HepG2 (cell line): Measurements from ENCODE around the gene AHNAK. TPM values are rescaled to one million over a fixed set of nuclear protein-coding genes. Genes with fewer than 3 reads are reported as not detected.

Source experiments
- ATF1 ChIP-seq: IDR thresholded peaks from 2 replicates; pipeline ENCODE4 v1.6.1; 2016; ENCODE audit warnings: mild to moderate bottlenecking, control low read depth
- BATF2 ChIP-seq: sonication (generic); formaldehyde crosslinking; IDR thresholded peaks from 2 replicates; pipeline ENCODE4 v1.8.0; 2022; ENCODE audit warnings: mild to moderate bottlenecking, missing genetic modification reagents, moderate library complexity
- EED ChIP-seq: sonication (generic); formaldehyde crosslinking; IDR thresholded peaks from 2 replicates; pipeline ENCODE4 v1.5.0; 2020; ENCODE audit warnings: mild to moderate bottlenecking, missing genetic modification reagents
- FUBP1 ChIP-seq: sonication (generic); formaldehyde crosslinking; IDR thresholded peaks from 2 replicates; pipeline ENCODE4 v1.5.1; 2020; ENCODE audit warnings: missing genetic modification reagents, mild to moderate bottlenecking, borderline replicate concordance
- GFI1 ChIP-seq: sonication (generic); formaldehyde crosslinking; IDR thresholded peaks from 2 replicates; pipeline ENCODE4 v1.5.0; 2020; ENCODE audit warnings: missing genetic modification reagents, mild to moderate bottlenecking, borderline replicate concordance
- GTF3A ChIP-seq: sonication (generic); formaldehyde crosslinking; conservative IDR thresholded peaks from 2 replicates; pipeline ENCODE4 v1.4.0; 2020; ENCODE audit warnings: mild to moderate bottlenecking, missing genetic modification reagents
- IKZF4 ChIP-seq: sonication (generic); formaldehyde crosslinking; IDR thresholded peaks from 2 replicates; pipeline ENCODE4 v1.5.1; 2020; ENCODE audit warnings: borderline replicate concordance, mild to moderate bottlenecking, low read depth, missing genetic modification reagents; ENCODE audit errors: not compliant biosample characterization
- IRX3 ChIP-seq: sonication (generic); formaldehyde crosslinking; IDR thresholded peaks from 2 replicates; pipeline ENCODE4 v1.8.1; 2023; ENCODE audit warnings: mild to moderate bottlenecking, low read depth, missing genetic modification reagents, borderline replicate concordance
- MED1 ChIP-seq: sonication (generic); formaldehyde crosslinking; IDR thresholded peaks from 2 replicates; pipeline ENCODE4 v1.4.0; 2020; ENCODE audit warnings: missing genetic modification reagents
- NFATC3 ChIP-seq: sonication (generic); formaldehyde crosslinking; IDR thresholded peaks from 2 replicates; pipeline ENCODE4 v1.5.1; 2020; ENCODE audit warnings: mild to moderate bottlenecking, missing genetic modification reagents
- NKX3-1 ChIP-seq: sonication (generic); formaldehyde crosslinking; IDR thresholded peaks from 2 replicates; pipeline ENCODE4 v1.5.0; 2020; ENCODE audit warnings: missing genetic modification reagents
- PHF8 ChIP-seq: sonication (generic); formaldehyde crosslinking; IDR thresholded peaks from 2 replicates; pipeline ENCODE4 v1.5.0; 2020; ENCODE audit warnings: missing genetic modification reagents
- TMF1 ChIP-seq: sonication (generic); formaldehyde crosslinking; IDR thresholded peaks from 2 replicates; pipeline ENCODE4 v1.8.1; 2022; ENCODE audit warnings: low read depth, missing genetic modification reagents
- TOE1 ChIP-seq: sonication (generic); formaldehyde crosslinking; IDR thresholded peaks from 2 replicates; pipeline ENCODE4 v1.4.0; 2020; ENCODE audit warnings: mild to moderate bottlenecking, missing genetic modification reagents
- ZBTB39 ChIP-seq: sonication (generic); formaldehyde crosslinking; IDR thresholded peaks from 2 replicates; pipeline ENCODE4 v1.5.0; 2020; ENCODE audit warnings: missing genetic modification reagents
- ZFP90 ChIP-seq: sonication (generic); formaldehyde crosslinking; IDR thresholded peaks from 2 replicates; pipeline ENCODE4 v1.8.0; 2022; ENCODE audit warnings: missing genetic modification reagents, mild to moderate bottlenecking, inconsistent platforms, borderline replicate concordance
- ZNF12 ChIP-seq: sonication (generic); formaldehyde crosslinking; IDR thresholded peaks from 2 replicates; pipeline ENCODE4 v1.5.0; 2020; ENCODE audit warnings: missing genetic modification reagents
- ZNF136 ChIP-seq: sonication (generic); formaldehyde crosslinking; IDR thresholded peaks from 2 replicates; pipeline ENCODE4 v1.8.1; 2022; ENCODE audit warnings: low read depth, mild to moderate bottlenecking, moderate library complexity, missing genetic modification reagents
- ZNF17 ChIP-seq: sonication (generic); formaldehyde crosslinking; IDR thresholded peaks from 2 replicates; pipeline ENCODE4 v1.5.0; 2020; ENCODE audit warnings: mild to moderate bottlenecking, missing genetic modification reagents
- ZNF232 ChIP-seq: sonication (generic); formaldehyde crosslinking; IDR thresholded peaks from 2 replicates; pipeline ENCODE4 v1.4.0; 2020; ENCODE audit warnings: missing genetic modification reagents, borderline replicate concordance
- ZNF326 ChIP-seq: sonication (generic); formaldehyde crosslinking; IDR thresholded peaks from 2 replicates; pipeline ENCODE4 v1.4.0; 2020; ENCODE audit warnings: missing genetic modification reagents, borderline replicate concordance
- ZNF547 ChIP-seq: sonication (generic); formaldehyde crosslinking; IDR thresholded peaks from 2 replicates; pipeline ENCODE4 v1.5.1; 2020; ENCODE audit warnings: mild to moderate bottlenecking, missing genetic modification reagents
- ZNF598 ChIP-seq: sonication (generic); formaldehyde crosslinking; IDR thresholded peaks from 2 replicates; pipeline ENCODE4 v1.5.1; 2020; ENCODE audit warnings: mild to moderate bottlenecking, missing genetic modification reagents, borderline replicate concordance
- ZNF737 ChIP-seq: sonication (generic); formaldehyde crosslinking; IDR thresholded peaks from 2 replicates; pipeline ENCODE4 v1.5.0; 2020; ENCODE audit warnings: missing genetic modification reagents, mild to moderate bottlenecking, borderline replicate concordance
- ZNF75D ChIP-seq: sonication (generic); formaldehyde crosslinking; IDR thresholded peaks from 2 replicates; pipeline ENCODE4 v1.8.1; 2023; ENCODE audit warnings: missing genetic modification reagents, mild to moderate bottlenecking, borderline replicate concordance
- ZSCAN12 ChIP-seq: sonication (generic); formaldehyde crosslinking; IDR thresholded peaks from 2 replicates; pipeline ENCODE4 v1.9.0; 2021; ENCODE audit warnings: mild to moderate bottlenecking, missing genetic modification reagents
- polyA plus RNA-seq, 8 experiments: library from polyadenylated mRNA; depleted of rRNA in 3 of 8; stranded (reverse) in 7 of 8; unstranded in 1 of 8; fragments of >200 nt; fragmentation: Illumina TruSeq in 4 of 8; extraction: Trizol in 4 of 8; gene quantifications; 2 replicates each; pipeline versions ENCODE4 v1.2.1 to v1.2.3, GENCODE V29; 2011 to 2016; ENCODE audit warnings: low read depth in 4 of 8, missing spikeins in 1 of 8, mixed read lengths in 1 of 8; ENCODE audit not compliant: insufficient read depth in 1 of 8
- total RNA-seq, 5 experiments: library from RNA; depleted of rRNA; stranded (reverse); fragments of >200 nt; fragmentation: Illumina TruSeq; extraction: Trizol; gene quantifications; 2 replicates each; pipeline ENCODE4 v1.2.3, GENCODE V29; 2016; ENCODE audit warnings: low read depth in 1 of 5

AHNAK gene
- total and polyA plus RNA-seq, 2 of the 13 experiments (the other 11 are each of a cell fraction or from before 2014, with no cell fraction given) = 23.4 to 25.0 TPM

DNA sequence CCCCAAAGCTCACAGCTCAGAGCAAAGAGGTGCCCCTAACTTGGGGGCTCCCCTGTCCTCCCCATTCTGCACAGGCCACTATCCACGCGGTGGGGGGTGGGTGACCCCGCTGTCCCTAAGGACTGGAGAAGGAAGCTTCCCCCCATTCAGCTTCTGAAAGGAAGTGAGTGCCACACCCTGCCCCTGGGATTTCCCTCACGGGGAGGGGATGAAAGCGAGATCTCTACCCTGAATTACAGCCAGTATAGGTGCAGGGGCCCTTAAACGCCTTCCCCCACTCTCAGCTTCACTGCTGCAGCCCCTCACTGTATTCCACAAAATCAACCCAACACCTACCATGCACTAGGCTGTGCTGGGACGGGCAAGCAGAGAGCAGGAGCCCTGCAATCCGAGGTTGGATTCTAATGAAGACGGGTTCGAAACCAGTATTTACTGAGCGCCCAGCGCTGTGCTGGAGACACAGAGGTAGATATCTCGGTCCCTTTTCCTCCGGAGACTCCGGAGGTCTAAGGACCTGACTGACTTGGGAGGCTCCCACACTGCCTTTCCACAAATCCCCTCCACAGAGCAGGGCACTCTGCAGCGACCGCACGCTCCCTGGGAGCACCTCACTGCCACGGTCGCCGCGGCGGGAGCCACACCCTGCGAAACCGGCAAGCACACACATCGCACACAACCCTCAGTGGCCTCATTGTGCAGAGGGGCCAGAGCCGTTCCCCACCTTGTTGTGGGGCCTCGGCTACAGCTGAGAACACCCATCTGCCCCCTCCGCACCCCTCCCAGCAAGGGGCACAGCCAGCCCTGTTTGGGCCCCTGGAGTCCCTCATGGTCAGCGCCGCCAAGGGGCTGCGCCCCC lies 1.8 kb downstream of the AHNAK start (continued):
- TF ChIP-seq IRX3 (CRISPR knock-in tag) (no peak), TMF1 (peak; percentile 13; the same call in 1 of the 2 replicates), PHF8 (no peak), ATF1 (no peak), IKZF4 (CRISPR knock-in tag) (peak; percentile 80), MED1 (CRISPR knock-in tag) (0 out of 2 replicates have a peak, but pooled peaks have one; percentile 8), ZNF598 (CRISPR knock-in tag) (0 out of 2 replicates have a peak, but pooled peaks have one; percentile 23), BATF2 (CRISPR knock-in tag) (no peak), NKX3-1 (CRISPR knock-in tag) (no peak), ZNF547 (CRISPR knock-in tag) (0 out of 2 replicates have a peak, but pooled peaks have one; percentile 77), TOE1 (CRISPR knock-in tag) (no peak), ZNF737 (CRISPR knock-in tag) (no peak), ZNF232 (CRISPR knock-in tag) (no peak), ZFP90 (CRISPR knock-in tag) (0 out of 2 replicates have a peak, but pooled peaks have one; percentile 3), ZNF326 (CRISPR knock-in tag) (no peak), FUBP1 (CRISPR knock-in tag) (peak; percentile 61; the same call in 1 of the 2 replicates), ZSCAN12 (CRISPR knock-in tag) (no peak), EED (CRISPR knock-in tag) (0 out of 2 replicates have a peak, but pooled peaks have one; percentile 45), ZBTB39 (CRISPR knock-in tag) (no peak), GTF3A (no peak), ZNF136 (0 out of 2 replicates have a peak, but pooled peaks have one; percentile 14), ZNF75D (CRISPR knock-in tag) (0 out of 2 replicates have a peak, but pooled peaks have one; percentile 59), ZNF12 (CRISPR knock-in tag) (no peak), GFI1 (CRISPR knock-in tag) (0 out of 2 replicates have a peak, but pooled peaks have one; percentile 15), NFATC3 (no peak), ZNF17 (no peak)
